HepG2 (cell line): ENCODE results near the gene HSD3B7. TPM values are rescaled to one million over a fixed set of nuclear protein-coding genes. Genes with fewer than 3 reads are reported as not detected.

Experiments used
- DNMT3B ChIP-seq: conservative IDR thresholded peaks from 2 replicates; pipeline ENCODE4 v1.6.1; 2016; ENCODE audit warnings: missing biosample characterization, control low read depth
- ELF3 ChIP-seq: IDR thresholded peaks from 2 replicates; pipeline ENCODE4 v1.6.1; 2016; ENCODE audit warnings: missing genetic modification reagents, missing compliant biosample characterization
- ESRRA ChIP-seq: sonication (generic); formaldehyde crosslinking; IDR thresholded peaks from 2 replicates; pipeline ENCODE4 v1.5.1; 2020; ENCODE audit warnings: mild to moderate bottlenecking, low read depth, missing genetic modification reagents
- KAT8 ChIP-seq: IDR thresholded peaks from 2 replicates; pipeline ENCODE4 v1.6.1; 2016; ENCODE audit warnings: missing genetic modification reagents, missing compliant biosample characterization
- MED8 ChIP-seq: sonication (generic); formaldehyde crosslinking; IDR thresholded peaks from 2 replicates; pipeline ENCODE4 v1.8.1; 2023; ENCODE audit warnings: mild to moderate bottlenecking, missing genetic modification reagents; ENCODE audit not compliant: insufficient replicate concordance
- RAD21 ChIP-seq: fragments of 450-650 bp; formaldehyde crosslinking; IDR thresholded peaks from 2 replicates; pipeline ENCODE4 v1.5.0; 2020; ENCODE audit warnings: mild to moderate bottlenecking
- ZBTB7B ChIP-seq: sonication (generic); formaldehyde crosslinking; IDR thresholded peaks from 2 replicates; pipeline ENCODE4 v1.4.0; 2020; ENCODE audit warnings: missing genetic modification reagents
- ZNF607 ChIP-seq: sonication (generic); formaldehyde crosslinking; IDR thresholded peaks from 2 replicates; pipeline ENCODE4 v1.5.1; 2020; ENCODE audit warnings: missing genetic modification reagents, mild to moderate bottlenecking, borderline replicate concordance
- ZNF775 ChIP-seq: sonication (generic); formaldehyde crosslinking; IDR thresholded peaks from 2 replicates; pipeline ENCODE4 v1.4.0; 2020; ENCODE audit warnings: missing genetic modification reagents, mild to moderate bottlenecking, moderate library complexity, borderline replicate concordance
- ZSCAN29 ChIP-seq: sonication (generic); formaldehyde crosslinking; conservative IDR thresholded peaks from 2 replicates; pipeline ENCODE4 v1.4.0; 2020; ENCODE audit warnings: mild to moderate bottlenecking, missing genetic modification reagents
- ZSCAN9 ChIP-seq: IDR thresholded peaks from 2 replicates; pipeline ENCODE4 v1.6.1; 2016; ENCODE audit warnings: borderline replicate concordance
- polyA plus RNA-seq, 8 experiments: library from polyadenylated mRNA; depleted of rRNA in 3 of 8; stranded (reverse) in 7 of 8; unstranded in 1 of 8; fragments of >200 nt; fragmentation: Illumina TruSeq in 4 of 8; extraction: Trizol in 4 of 8; gene quantifications; 2 replicates each; pipeline versions ENCODE4 v1.2.1 to v1.2.3, GENCODE V29; 2011 to 2016; ENCODE audit warnings: low read depth in 4 of 8, missing spikeins in 1 of 8, mixed read lengths in 1 of 8; ENCODE audit not compliant: insufficient read depth in 1 of 8
- total RNA-seq, 5 experiments: library from RNA; depleted of rRNA; stranded (reverse); fragments of >200 nt; fragmentation: Illumina TruSeq; extraction: Trizol; gene quantifications; 2 replicates each; pipeline ENCODE4 v1.2.3, GENCODE V29; 2016; ENCODE audit warnings: low read depth in 1 of 5
- TF ChIP-seq, protein P1 (sequence below), 2 experiments: fragments of 450-650 bp in 1 of 2; sonication (generic) in 1 of 2; formaldehyde crosslinking; IDR thresholded peaks; 2 replicates each; pipeline versions ENCODE4 v1.5.0 to v1.8.0; 2020 to 2022; ENCODE audit warnings: mild to moderate bottlenecking in 1 of 2, missing genetic modification reagents in 1 of 2
- TF ChIP-seq, protein P2 (sequence below): sonication (generic); formaldehyde crosslinking; IDR thresholded peaks from 2 replicates; pipeline ENCODE4 v1.5.0; 2020; ENCODE audit warnings: mild to moderate bottlenecking, missing genetic modification reagents
- TF ChIP-seq, protein P3 (sequence below): sonication (generic); formaldehyde crosslinking; IDR thresholded peaks from 2 replicates; pipeline ENCODE4 v1.9.0; 2021; ENCODE audit warnings: mild to moderate bottlenecking, missing genetic modification reagents
- TF ChIP-seq, protein P4 (sequence below): sonication (generic); formaldehyde crosslinking; IDR thresholded peaks from 2 replicates; pipeline ENCODE4 v1.5.0; 2020; ENCODE audit warnings: missing genetic modification reagents
- TF ChIP-seq, protein P5 (sequence below): sonication (generic); formaldehyde crosslinking; IDR thresholded peaks from 2 replicates; pipeline ENCODE4 v1.9.0; 2021; ENCODE audit warnings: missing genetic modification reagents, mild to moderate bottlenecking, borderline replicate concordance

The HSD3B7 gene
- total and polyA plus RNA-seq, 2 of the 13 experiments (the other 11 are each of a cell fraction or from before 2014, with no cell fraction given): 32.9 to 69.7 TPM

DNA sequence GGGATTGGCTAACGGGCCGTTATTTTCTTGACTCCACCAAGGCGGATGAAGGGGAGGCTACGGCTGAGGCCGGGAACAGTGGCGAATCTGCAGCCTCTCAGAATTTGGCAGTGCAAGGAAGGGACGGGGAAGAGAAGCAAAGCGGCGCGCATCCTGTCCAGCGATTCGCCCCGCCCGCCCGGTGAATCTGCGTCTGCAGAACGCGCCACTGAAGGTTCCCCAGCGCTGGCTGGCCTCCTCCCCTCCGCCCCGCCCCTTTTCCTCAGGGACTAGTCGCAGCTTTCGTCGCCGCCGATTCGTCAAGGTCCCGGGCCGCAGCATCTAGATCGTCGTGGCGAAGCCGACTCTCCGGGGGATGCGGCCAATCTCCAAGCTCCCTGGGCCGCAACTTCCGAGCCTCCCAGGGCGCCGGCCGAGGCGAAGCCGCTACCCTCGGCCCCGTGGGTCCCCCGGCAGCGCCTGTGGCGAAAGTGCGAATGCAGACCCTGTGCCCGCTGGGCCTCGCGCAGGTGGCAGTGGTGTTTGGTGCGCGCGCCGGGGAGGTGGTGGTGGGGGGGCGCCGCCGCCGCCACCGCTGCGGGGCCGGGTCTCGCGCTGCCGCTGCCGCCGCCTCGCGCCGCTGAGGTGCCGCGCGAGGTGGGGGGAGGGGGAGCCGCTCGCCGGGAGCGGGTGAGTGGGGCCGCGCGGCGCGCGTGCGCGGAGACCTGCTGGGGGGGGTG lies 27.4 kb upstream of the HSD3B7 start, which contains the start of gene SETD1A (continued):
- TF ChIP-seq, protein P1, sequence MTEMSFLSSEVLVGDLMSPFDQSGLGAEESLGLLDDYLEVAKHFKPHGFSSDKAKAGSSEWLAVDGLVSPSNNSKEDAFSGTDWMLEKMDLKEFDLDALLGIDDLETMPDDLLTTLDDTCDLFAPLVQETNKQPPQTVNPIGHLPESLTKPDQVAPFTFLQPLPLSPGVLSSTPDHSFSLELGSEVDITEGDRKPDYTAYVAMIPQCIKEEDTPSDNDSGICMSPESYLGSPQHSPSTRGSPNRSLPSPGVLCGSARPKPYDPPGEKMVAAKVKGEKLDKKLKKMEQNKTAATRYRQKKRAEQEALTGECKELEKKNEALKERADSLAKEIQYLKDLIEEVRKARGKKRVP (CRISPR knock-in tag; IDR thresholded peaks at IDR 0.05): no peak
- TF ChIP-seq MED8 (CRISPR knock-in tag) (no peak), RAD21 (CRISPR knock-in tag) (peak; percentile 47; the same call in 1 of the 2 replicates), ZBTB7B (CRISPR knock-in tag) (0 out of 2 replicates have a peak, but pooled peaks have one; percentile 33), ESRRA (CRISPR knock-in tag) (peak; percentile 60; the same call in 1 of the 2 replicates), DNMT3B (CRISPR knock-in tag) (0 out of 2 replicates have a peak, but pooled peaks have one; percentile 8), ZNF607 (CRISPR knock-in tag) (peak; percentile 75; the same call in 1 of the 2 replicates), ZSCAN9 (CRISPR knock-in tag) (no peak), KAT8 (CRISPR knock-in tag) (peak; percentile 74), ZNF775 (CRISPR knock-in tag) (no peak), ZSCAN29 (CRISPR knock-in tag) (no peak), ELF3 (CRISPR knock-in tag) (no peak)
- TF ChIP-seq, protein P2, sequence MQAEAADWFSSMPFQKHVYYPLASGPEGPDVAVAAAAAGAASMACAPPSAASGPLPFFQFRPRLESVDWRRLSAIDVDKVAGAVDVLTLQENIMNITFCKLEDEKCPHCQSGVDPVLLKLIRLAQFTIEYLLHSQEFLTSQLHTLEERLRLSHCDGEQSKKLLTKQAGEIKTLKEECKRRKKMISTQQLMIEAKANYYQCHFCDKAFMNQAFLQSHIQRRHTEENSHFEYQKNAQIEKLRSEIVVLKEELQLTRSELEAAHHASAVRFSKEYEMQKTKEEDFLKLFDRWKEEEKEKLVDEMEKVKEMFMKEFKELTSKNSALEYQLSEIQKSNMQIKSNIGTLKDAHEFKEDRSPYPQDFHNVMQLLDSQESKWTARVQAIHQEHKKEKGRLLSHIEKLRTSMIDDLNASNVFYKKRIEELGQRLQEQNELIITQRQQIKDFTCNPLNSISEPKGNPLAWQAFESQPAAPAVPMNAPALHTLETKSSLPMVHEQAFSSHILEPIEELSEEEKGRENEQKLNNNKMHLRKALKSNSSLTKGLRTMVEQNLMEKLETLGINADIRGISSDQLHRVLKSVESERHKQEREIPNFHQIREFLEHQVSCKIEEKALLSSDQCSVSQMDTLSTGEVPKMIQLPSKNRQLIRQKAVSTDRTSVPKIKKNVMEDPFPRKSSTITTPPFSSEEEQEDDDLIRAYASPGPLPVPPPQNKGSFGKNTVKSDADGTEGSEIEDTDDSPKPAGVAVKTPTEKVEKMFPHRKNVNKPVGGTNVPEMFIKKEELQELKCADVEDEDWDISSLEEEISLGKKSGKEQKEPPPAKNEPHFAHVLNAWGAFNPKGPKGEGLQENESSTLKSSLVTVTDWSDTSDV (CRISPR knock-in tag): no peak
- TF ChIP-seq, protein P3, sequence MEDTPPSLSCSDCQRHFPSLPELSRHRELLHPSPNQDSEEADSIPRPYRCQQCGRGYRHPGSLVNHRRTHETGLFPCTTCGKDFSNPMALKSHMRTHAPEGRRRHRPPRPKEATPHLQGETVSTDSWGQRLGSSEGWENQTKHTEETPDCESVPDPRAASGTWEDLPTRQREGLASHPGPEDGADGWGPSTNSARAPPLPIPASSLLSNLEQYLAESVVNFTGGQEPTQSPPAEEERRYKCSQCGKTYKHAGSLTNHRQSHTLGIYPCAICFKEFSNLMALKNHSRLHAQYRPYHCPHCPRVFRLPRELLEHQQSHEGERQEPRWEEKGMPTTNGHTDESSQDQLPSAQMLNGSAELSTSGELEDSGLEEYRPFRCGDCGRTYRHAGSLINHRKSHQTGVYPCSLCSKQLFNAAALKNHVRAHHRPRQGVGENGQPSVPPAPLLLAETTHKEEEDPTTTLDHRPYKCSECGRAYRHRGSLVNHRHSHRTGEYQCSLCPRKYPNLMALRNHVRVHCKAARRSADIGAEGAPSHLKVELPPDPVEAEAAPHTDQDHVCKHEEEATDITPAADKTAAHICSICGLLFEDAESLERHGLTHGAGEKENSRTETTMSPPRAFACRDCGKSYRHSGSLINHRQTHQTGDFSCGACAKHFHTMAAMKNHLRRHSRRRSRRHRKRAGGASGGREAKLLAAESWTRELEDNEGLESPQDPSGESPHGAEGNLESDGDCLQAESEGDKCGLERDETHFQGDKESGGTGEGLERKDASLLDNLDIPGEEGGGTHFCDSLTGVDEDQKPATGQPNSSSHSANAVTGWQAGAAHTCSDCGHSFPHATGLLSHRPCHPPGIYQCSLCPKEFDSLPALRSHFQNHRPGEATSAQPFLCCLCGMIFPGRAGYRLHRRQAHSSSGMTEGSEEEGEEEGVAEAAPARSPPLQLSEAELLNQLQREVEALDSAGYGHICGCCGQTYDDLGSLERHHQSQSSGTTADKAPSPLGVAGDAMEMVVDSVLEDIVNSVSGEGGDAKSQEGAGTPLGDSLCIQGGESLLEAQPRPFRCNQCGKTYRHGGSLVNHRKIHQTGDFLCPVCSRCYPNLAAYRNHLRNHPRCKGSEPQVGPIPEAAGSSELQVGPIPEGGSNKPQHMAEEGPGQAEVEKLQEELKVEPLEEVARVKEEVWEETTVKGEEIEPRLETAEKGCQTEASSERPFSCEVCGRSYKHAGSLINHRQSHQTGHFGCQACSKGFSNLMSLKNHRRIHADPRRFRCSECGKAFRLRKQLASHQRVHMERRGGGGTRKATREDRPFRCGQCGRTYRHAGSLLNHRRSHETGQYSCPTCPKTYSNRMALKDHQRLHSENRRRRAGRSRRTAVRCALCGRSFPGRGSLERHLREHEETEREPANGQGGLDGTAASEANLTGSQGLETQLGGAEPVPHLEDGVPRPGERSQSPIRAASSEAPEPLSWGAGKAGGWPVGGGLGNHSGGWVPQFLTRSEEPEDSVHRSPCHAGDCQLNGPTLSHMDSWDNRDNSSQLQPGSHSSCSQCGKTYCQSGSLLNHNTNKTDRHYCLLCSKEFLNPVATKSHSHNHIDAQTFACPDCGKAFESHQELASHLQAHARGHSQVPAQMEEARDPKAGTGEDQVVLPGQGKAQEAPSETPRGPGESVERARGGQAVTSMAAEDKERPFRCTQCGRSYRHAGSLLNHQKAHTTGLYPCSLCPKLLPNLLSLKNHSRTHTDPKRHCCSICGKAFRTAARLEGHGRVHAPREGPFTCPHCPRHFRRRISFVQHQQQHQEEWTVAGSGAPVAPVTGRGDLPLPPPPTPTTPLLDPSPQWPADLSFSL (CRISPR knock-in tag): no peak
- TF ChIP-seq, protein P4, sequence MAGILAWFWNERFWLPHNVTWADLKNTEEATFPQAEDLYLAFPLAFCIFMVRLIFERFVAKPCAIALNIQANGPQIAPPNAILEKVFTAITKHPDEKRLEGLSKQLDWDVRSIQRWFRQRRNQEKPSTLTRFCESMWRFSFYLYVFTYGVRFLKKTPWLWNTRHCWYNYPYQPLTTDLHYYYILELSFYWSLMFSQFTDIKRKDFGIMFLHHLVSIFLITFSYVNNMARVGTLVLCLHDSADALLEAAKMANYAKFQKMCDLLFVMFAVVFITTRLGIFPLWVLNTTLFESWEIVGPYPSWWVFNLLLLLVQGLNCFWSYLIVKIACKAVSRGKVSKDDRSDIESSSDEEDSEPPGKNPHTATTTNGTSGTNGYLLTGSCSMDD (CRISPR knock-in tag): no peak
- TF ChIP-seq, protein P5, sequence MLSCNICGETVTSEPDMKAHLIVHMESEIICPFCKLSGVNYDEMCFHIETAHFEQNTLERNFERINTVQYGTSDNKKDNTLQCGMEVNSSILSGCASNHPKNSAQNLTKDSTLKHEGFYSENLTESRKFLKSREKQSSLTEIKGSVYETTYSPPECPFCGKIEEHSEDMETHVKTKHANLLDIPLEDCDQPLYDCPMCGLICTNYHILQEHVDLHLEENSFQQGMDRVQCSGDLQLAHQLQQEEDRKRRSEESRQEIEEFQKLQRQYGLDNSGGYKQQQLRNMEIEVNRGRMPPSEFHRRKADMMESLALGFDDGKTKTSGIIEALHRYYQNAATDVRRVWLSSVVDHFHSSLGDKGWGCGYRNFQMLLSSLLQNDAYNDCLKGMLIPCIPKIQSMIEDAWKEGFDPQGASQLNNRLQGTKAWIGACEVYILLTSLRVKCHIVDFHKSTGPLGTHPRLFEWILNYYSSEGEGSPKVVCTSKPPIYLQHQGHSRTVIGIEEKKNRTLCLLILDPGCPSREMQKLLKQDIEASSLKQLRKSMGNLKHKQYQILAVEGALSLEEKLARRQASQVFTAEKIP (CRISPR knock-in tag): no peak
